ENCODE measurements around the gene IFI30.
A peak's percentile ranks its signal among the peaks of the same experiment; 100 is the strongest.

IFI30 gene

DNA sequence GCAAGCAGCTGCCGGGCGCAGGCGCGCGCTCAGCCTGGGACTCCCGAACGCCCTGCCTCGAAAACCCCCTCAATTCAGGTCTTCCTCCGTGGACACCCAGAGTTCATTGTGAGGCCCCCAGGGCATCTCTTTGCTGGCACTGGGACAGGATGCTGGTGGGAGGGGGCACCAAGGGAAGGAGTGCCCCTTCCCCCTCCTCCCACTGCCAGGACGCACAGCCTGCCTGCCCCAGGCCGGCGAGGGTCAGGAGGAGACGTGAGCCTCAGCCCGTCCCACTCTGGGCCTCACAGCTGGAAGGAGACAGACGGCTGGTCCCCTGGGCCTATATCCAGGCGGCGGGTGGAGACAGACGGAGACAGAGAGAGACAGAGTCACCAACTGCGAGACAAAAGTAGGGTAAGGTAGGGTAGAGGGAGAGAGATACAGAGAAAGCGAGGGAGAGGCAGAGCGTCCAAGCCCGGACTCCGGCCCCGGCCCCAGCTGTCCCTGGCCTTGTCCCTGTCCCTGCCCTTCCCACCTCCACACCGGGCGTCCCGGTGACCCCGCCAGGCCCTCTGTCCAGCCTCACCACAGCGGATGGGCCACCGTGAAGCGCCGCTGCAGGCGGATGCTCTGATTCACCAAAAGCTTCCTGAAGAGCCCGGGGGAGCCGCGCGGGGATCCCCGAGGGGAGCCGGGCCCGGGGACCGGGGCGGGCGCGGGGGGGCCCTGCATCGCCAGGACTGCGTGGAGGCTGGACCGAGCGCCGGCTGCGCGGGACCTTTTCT is 52.3 kb downstream of the IFI30 start, which contains the start of gene PDE4C:
TSS of gene PDE4C (minus strand) at position 737 of the 767 bp plus-strand sequence. CDS start at position 714, 23 bp downstream.
- peak in 1 of 3 experiments; percentile 14 for DNase-seq

DNA sequence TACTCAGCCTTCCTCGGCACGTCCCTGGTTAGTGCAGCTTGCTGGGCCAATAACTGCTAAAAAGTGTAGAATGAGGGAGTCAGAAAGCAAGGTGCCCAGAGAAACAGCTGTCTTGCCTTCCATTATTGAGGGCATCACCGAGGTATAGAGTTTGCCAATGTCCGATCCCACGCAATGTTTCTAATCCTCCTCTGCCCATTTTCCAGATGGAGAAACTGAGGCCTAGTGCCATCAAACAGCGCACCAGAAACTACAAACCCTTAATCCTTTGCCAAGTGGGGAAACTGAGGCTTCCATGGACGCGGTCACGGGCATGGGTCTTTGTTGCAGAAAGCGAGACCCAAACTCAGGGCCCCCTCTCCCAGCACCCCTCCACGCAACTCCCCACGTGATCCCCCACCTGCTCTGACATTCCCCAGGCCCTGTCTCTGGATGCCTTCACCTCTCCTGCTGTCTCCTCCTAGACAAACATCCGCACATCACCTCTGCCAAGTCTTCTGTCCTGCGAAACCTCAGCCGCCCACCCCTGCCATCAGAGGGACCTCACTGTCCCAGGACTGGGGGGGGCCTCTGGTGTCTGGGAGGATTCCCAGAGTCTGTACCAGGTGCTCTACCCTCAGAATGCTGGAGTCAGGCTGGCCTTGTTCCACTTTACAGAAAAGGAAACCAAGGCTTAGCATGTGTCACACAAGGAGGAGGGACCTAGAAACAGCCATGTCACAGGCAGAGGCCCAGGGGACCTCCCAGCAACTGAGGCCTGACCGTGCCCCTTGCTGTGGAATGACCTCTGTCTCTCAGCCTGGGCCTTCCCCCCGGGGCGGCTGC is 53.6 kb downstream of the IFI30 start:
- DNase-seq: no peak
